Adrenal gland (tissue), 12 donors: ENCODE results near the gene SLC25A5. TPM values are rescaled to one million over a fixed set of nuclear protein-coding genes. Genes with fewer than 3 reads are reported as not detected.
"Not testable (repeated sequence)": the region's sequence is repeated elsewhere in the genome, so short reads cannot be mapped to it uniquely, and the experiment has no call there.

ENCODE experiments used
- DNase-seq, 7 donors: peaks; one replicate each; pipeline ENCODE4 v3.0.0-alpha.2; 2019 to 2020
- H3K27ac ChIP-seq, 5 donors: fragments of 200-600 bp; sonication (generic) in 4 of 5; 1 replicate in 3 of 5; 2 replicates in 2 of 5; pipeline versions ENCODE4 v1.5.1 to v1.8.0; 2016 to 2020; ENCODE audit warnings: mild to moderate bottlenecking in 1 of 5
- H3K27me3 ChIP-seq: fragments of 200-600 bp; 2 replicates; pipeline ENCODE4 v1.8.0; 2021
- H3K36me3 ChIP-seq, 2 donors: fragments of 200-600 bp; replicated peaks in 1 of 2; 1 replicate in 1 of 2; 2 replicates in 1 of 2; pipeline versions ENCODE4 v1.5.1 to v1.8.0; 2018 to 2022
- H3K4me1 ChIP-seq, 2 donors: fragments of 200-600 bp; replicated peaks in 1 of 2; 1 replicate in 1 of 2; 2 replicates in 1 of 2; pipeline versions ENCODE4 v1.5.1 to v1.8.0; 2018 to 2021
- H3K4me3 ChIP-seq, 4 donors: fragments of 200-600 bp; sonication (generic) in 3 of 4; one replicate each; pipeline ENCODE4 v1.5.1; 2016 to 2018
- H3K9me3 ChIP-seq, 3 donors: fragments of 200-600 bp; sonication (generic) in 1 of 3; replicated peaks in 1 of 3; 1 replicate in 2 of 3; 2 replicates in 1 of 3; pipeline versions ENCODE4 v1.5.1 to v1.8.0; 2016 to 2021
- POLR2A ChIP-seq, 2 donors: fragments of 450-650 bp; IDR thresholded peaks; one replicate each; pipeline ENCODE4 v1.6.1; 2017; ENCODE audit warnings: antibody characterized with exemption in 2 of 2, mild to moderate bottlenecking in 2 of 2, moderate library complexity in 1 of 2
- WGBS, 4 donors: extraction: QIAGEN DNeasy Blood & Tissue Kit in 2 of 4; methylation state at CpG; one replicate each; pipeline versions ENCODE4 v1.1.5 to v1.1.7; 2013 to 2017; 5-methylcytosine and 5-hydroxymethylcytosine counted together
- intact Hi-C, 2 donors: fragments of 100-400 bp; cut with DNase I; formaldehyde crosslinking; loops; one replicate each; pipeline versions ENCODE4 v1.14.1 to v1.15.0; 2022 to 2023
- polyA plus RNA-seq, 3 donors: library from polyadenylated mRNA; stranded (reverse); fragments of 200-250 nt in 2 of 3; fragments of 350-450 nt in 1 of 3; fragmentation: Illumina TruSeq in 1 of 3; extraction: RNeasy Lipid Tissue Mini Kit (QIAGEN cat#74804) in 1 of 3; gene quantifications; one replicate each; pipeline ENCODE4 v1.2.3, GENCODE V29; 2013 to 2014
- total RNA-seq, 9 donors: library from RNA; depleted of rRNA in 4 of 9; stranded (reverse); fragments of >200 nt in 4 of 9; fragments of 120-200 nt in 1 of 9; fragmentation: NEBNext Ultra II Directional in 1 of 9; extraction: Animal tissue kit (Norgen Biotek cat#: 25700) in 1 of 9; gene quantifications; one replicate each; pipeline versions ENCODE4 v1.1.0 to v1.2.4, GENCODE V29; 2013 to 2023
- TF ChIP-seq, protein P1 (sequence below), 6 experiments: fragments of 450-650 bp in 4 of 6; fragments of 200-600 bp in 2 of 6; sonication (generic) in 1 of 6; IDR thresholded peaks; 1 replicate in 5 of 6; 2 replicates in 1 of 6; pipeline versions ENCODE4 v1.5.1 to v1.8.0; 2016 to 2021; ENCODE audit warnings: antibody characterized with exemption in 6 of 6, mild to moderate bottlenecking in 2 of 6, moderate library complexity in 1 of 6
- donor health status: healthy with polysubstance abuse.
- donor health status: Bipolar disorder and iron deficiency.
- donor health status: DM: yes; HTN: yes; CAD: no.
- donor health status: DM: no; HTN: no; CAD: no.
- donor health status: DM: no; HTN: no; CAD: no.
- donor health status: DM: yes; HTN: yes; CAD: no.

Gene SLC25A5
- total and polyA plus RNA-seq, 12 donors = 65.2 to 313 (median 208) TPM

DNA sequence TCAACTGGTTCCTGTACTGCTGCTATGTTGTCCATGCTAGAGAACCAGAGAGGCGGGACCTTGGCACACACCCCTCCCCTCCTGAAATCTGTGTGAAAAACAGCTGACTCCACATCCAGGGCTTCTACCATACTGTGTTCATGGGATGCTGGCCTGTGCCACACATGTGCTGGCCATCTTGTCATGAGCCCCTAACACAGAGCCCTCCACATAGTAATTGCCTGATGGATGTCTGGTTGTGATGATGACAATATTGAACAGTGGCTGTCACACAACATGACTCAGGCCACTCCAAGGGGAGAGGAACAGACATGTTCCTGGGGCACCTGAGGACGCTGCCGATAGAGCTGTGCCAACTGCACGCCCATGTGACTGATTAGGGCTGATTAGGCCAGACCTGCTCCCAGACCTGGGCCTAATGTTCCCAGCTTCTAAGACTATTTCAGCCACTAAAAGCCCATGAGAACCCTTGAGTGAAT is 13.1 kb downstream of the SLC25A5 start:
- 43 to 100% (median 80%) methylated on average over 1 to 4 of the region's 4 CpGs; no CpG with 5 or more reads in 1 of the 4 donors for WGBS, 4 donors
- DNase-seq = peak in 6 of 7 donors; percentile 54 to 91 (median 68)
- intact Hi-C loops = no loop called here

DNA sequence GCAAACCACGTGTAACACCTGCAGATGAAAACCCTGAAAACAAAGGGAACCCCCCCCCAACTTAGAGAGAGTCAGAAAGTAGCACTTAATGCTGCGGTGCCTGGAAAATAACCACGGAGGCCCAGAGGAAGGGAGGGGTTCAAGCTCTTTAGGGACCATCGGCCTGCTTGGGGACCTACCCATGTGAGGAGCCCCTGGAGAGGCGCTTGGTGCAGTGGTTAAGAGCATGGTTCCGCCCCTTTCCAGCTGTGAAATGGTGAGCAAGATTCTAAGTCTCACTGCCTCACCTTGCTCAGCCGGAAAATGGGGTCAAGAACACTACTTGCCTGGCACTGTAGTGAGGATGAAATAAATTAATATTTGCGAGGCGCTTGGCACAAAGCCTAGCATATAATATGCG is 13.8 kb downstream of the SLC25A5 start:
- no peak for DNase-seq
- Histone ChIP-seq H3K36me3 (no peaks in the 10 kb centered on the region), H3K9me3 (no peaks in the 10 kb centered on the region), H3K4me1 (peaks cover 6 to 8% of the 10 kb centered on the region in 2 donors), H3K27me3 (no peaks in the 10 kb centered on the region), H3K27ac (peak overlapping the region in 4 of 5 donors; percentile 56 to 83 (median 72)), H3K4me3 (peak overlapping the region in 1 of 4 donors; percentile 47)
- intact Hi-C loops = no loop called here
- TF ChIP-seq, protein P1, sequence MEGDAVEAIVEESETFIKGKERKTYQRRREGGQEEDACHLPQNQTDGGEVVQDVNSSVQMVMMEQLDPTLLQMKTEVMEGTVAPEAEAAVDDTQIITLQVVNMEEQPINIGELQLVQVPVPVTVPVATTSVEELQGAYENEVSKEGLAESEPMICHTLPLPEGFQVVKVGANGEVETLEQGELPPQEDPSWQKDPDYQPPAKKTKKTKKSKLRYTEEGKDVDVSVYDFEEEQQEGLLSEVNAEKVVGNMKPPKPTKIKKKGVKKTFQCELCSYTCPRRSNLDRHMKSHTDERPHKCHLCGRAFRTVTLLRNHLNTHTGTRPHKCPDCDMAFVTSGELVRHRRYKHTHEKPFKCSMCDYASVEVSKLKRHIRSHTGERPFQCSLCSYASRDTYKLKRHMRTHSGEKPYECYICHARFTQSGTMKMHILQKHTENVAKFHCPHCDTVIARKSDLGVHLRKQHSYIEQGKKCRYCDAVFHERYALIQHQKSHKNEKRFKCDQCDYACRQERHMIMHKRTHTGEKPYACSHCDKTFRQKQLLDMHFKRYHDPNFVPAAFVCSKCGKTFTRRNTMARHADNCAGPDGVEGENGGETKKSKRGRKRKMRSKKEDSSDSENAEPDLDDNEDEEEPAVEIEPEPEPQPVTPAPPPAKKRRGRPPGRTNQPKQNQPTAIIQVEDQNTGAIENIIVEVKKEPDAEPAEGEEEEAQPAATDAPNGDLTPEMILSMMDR (IDR thresholded peaks at IDR 0.05) = no peak
- no peak for TF ChIP-seq POLR2A (IDR thresholded peaks at IDR 0.05)
- 53 to 66% (median 58%) methylated on average over 3 to 10 of the region's 10 CpGs for WGBS, 4 donors

More for the DNA sequence above, 13.1 kb downstream of the SLC25A5 start:
- no peak overlapping the region for H3K4me3 ChIP-seq
- H3K27ac ChIP-seq = peak overlapping the region in 3 of 5 donors; percentile 13 to 72 (median 37)
- peaks cover 6 to 8% of the 10 kb centered on the region in 2 donors for H3K4me1 ChIP-seq
- H3K9me3 ChIP-seq = no peaks in the 10 kb centered on the region
- H3K27me3 ChIP-seq = no peaks in the 10 kb centered on the region
- TF ChIP-seq POLR2A (IDR thresholded peaks at IDR 0.05) = no peak
- TF ChIP-seq, protein P1 (IDR thresholded peaks at IDR 0.05) = no peak
- H3K36me3 ChIP-seq = no peaks in the 10 kb centered on the region

DNA sequence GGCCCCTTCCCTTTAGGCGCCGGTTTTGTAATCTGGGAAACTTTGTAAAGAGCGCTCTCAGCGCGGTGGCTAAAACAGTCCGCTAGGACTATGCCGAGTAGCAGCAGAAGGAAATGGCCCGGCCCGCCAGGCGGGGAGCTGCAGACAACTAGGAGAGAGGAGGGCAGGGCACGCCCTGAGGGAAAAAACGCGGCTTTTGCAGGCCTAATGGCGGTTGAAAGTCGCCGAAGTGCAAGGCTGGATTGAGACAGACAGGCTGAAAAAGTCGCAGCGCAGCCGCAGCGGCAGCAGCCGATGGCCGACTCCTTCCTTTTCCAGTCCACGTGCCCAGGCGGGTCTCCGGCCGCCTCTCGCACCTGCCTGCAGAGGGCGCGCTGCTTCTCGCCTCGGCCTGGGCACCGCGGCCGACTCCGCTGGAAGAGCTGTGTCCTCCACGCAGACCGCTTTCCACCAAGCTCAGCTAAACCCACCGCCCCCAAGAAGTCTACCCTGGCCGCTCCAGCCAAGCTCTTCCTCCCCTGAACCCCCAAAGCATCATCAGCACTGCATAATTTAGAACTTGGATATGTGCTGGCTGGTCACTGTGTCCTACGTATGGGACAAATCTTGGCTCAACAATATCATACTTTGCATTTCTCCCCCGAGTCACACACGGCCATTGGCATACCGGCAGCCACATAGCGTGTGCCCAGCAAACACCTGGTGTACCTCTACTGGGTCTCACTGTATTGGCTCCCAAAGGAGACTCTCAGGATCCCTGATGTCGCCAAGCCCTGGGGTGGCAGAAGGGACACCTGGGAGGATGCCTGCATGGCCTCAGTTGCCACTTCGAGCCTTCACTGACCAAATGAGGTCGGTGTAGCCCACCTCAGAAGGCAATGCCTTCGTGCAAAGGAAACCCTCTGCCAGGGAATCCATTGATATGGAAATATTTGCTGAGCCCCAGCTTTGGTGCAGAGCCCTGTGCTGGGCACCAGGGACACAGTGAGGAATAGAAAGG is 14.5 kb downstream of the SLC25A5 start:
- Histone ChIP-seq H3K27ac (peak overlapping the region in 4 of 5 donors; percentile 56 to 83 (median 72)), H3K4me1 (peaks cover 6 to 8% of the 10 kb centered on the region in 2 donors), H3K36me3 (no peaks in the 10 kb centered on the region), H3K27me3 (no peaks in the 10 kb centered on the region), H3K9me3 (no peaks in the 10 kb centered on the region), H3K4me3 (peak overlapping the region in 1 of 4 donors; percentile 47)
- 11 to 42% (median 36%) methylated on average over 32 to 48 of the region's 48 CpGs; no CpG with 5 or more reads in 1 of the 4 donors for WGBS, 4 donors
- peak; percentile 64 to 81 (median 66) for DNase-seq
- intact Hi-C loops = no loop called here
- peak in 1 of 2 donors; percentile 44 for TF ChIP-seq POLR2A (IDR thresholded peaks at IDR 0.05)
- TF ChIP-seq, protein P1 (IDR thresholded peaks at IDR 0.05) = peak; percentile 54 to 65 (median 62)

DNA sequence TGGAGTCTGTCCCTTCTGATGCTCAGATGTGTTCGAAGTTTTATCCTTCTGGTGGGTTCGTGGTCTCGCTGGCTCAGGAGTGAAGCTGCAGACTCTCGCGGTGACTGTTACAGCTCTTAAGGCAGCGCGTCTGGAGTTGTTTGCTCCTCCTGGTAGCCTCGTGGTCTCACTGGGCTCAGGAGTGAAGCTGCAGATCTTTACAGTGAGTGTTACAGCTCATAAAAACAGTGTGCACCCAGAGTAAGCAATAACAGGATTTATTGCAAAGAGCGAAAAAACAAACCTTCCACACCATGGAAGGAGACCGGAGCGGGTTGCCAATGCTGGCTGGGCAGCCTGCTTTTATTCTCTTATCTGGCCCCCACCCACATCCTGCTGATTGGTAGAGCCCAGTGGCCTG is 18.5 kb downstream of the SLC25A5 start:
- peaks cover 4% of the 10 kb centered on the region in 2 donors for H3K4me1 ChIP-seq
- H3K27me3 ChIP-seq = no peaks in the 10 kb centered on the region
- H3K27ac ChIP-seq = no peak overlapping the region
- H3K36me3 ChIP-seq = no peaks in the 10 kb centered on the region
- H3K9me3 ChIP-seq = no peaks in the 10 kb centered on the region
- H3K4me3 ChIP-seq = no peak overlapping the region
- 52 to 84% (median 75%) methylated on average over 3 to 11 of the region's 11 CpGs for WGBS, 4 donors
- DNase-seq = peak in 1 of 7 donors; percentile 1
- intact Hi-C loops = no loop called here
- TF ChIP-seq, protein P1 (IDR thresholded peaks at IDR 0.05) = no peak
- no peak for TF ChIP-seq POLR2A (IDR thresholded peaks at IDR 0.05)

DNA sequence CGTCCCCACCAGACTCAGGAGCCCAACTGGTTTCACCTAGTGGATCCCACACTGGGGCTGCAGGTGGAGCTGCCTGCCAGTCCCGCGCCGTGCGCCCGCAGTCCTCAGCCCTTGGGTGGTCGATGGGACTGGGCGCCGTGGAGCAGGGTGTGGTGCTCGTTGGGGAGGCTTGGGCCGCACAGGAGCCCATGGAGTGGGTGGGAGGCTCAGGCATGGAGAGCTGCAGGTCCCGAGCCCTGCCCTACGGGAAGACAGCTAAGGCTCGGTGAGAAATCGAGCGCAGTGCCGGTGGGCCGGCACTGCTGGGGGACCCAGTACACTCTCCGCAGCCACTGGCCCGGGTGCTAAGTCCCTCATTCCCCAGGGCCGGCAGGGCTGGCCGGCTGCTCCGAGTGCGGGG is 19.5 kb downstream of the SLC25A5 start:
- H3K36me3 ChIP-seq, intact Hi-C loops, H3K27me3 ChIP-seq, H3K4me1 ChIP-seq, H3K27ac ChIP-seq, H3K4me3 ChIP-seq, H3K9me3 ChIP-seq: not testable (repeated sequence)
- DNase-seq = peak in 1 of 7 donors; percentile 7
- 60 to 90% (median 86%) methylated on average over 1 to 24 of the region's 24 CpGs for WGBS, 4 donors
